ENCODE measurements around the gene PUM2. TPM values are rescaled to one million over a fixed set of nuclear protein-coding genes. Genes with fewer than 3 reads are reported as not detected.

PUM2 gene
- total and polyA plus RNA-seq, 2 of the 13 experiments (the other 11 are each of a cell fraction or from before 2014, with no cell fraction given): 69.6 to 69.8 TPM

GRCh38 chr2:20232837-20233207 is 117.8 kb downstream of the PUM2 start:
- no peaks in the 10 kb centered on the region for H3K79me2 ChIP-seq (ENCODE audit: insufficient read depth, low read length)
- DNase-seq (ENCODE audit: low spot score) (no peak), FAIRE-seq (no peak), ATAC-seq (no peak)
- no peak overlapping the region for H3K9ac ChIP-seq (ENCODE audit: insufficient read depth, low read depth, low read length)
- peaks cover 0 to 5% of the 10 kb centered on the region in 2 experiments; a peak in 4 of 5 replicates for H3K27me3 ChIP-seq (ENCODE audit: control insufficient read depth in 1 of 2, insufficient read depth in 2 of 2, low read length in 2 of 2)
- WGBS (ENCODE audit: low lambda C conversion rate): 70% methylated on average over 5 of the region's 5 CpGs
- no peaks in the 10 kb centered on the region for H4K20me1 ChIP-seq (ENCODE audit: insufficient read depth, low read length)
- H3K36me3 ChIP-seq (replicated peaks in 1 of 2; ENCODE audit: control insufficient read depth in 1 of 2, insufficient read depth in 2 of 2, low read length in 2 of 2): no peaks in the 10 kb centered on the region
- no TSS peak for BruUV-seq (replicated peaks)
- intact Hi-C loops (cut with micrococcal nuclease; ENCODE audit: unreplicated experiment) (no loop called here), in situ Hi-C loops (cut with HindIII; ENCODE audit: extremely low pct_ligation_motif_present, low pct_unique_long_range_greater_than_20kb) (no loop called here)
- H3K9me3 ChIP-seq (ENCODE audit: low read length): no peaks in the 10 kb centered on the region
- H2AFZ ChIP-seq (ENCODE audit: low read length): no peak overlapping the region
- CTCF ChIA-PET (ENCODE audit: low intra/inter-chr PET ratio, low total read pairs): no interaction called here
- no peak overlapping the region for H3K4me3 ChIP-seq (replicated peaks in 1 of 3; ENCODE audit: insufficient read depth in 1 of 3, low read depth in 2 of 3, low read length in 3 of 3)
- H3K27ac ChIP-seq (ENCODE audit: extremely low read length, insufficient read depth, low read length): no peak overlapping the region
- H3K4me2 ChIP-seq (ENCODE audit: low read depth, low read length): no peak overlapping the region
- peaks cover 19% of the 10 kb centered on the region for H3K4me1 ChIP-seq (ENCODE audit: insufficient read depth, low read length)
- POLR2A ChIA-PET: interaction anchor here (1.2 to 1.7 kb wide), 2 partner anchors 10 to 24 kb away, joined by 6 to 7 read pairs; no protein-coding TSS in a partner anchor
- TF ChIP-seq ZZZ3 (CRISPR knock-in tag; IDR thresholded peaks at IDR 0.05; ENCODE audit: borderline replicate concordance) (no peak), PATZ1 (CRISPR knock-in tag; IDR thresholded peaks at IDR 0.05) (no peak), ZIK1 (CRISPR knock-in tag; IDR thresholded peaks at IDR 0.05; ENCODE audit: borderline replicate concordance, low read depth) (no peak), GPBP1L1 (CRISPR knock-in tag; IDR thresholded peaks at IDR 0.05) (no peak), BCLAF1 (IDR thresholded peaks at IDR 0.05) (no peak), ARNTL (CRISPR knock-in tag; IDR thresholded peaks at IDR 0.05) (no peak), ZNF546 (CRISPR knock-in tag; conservative IDR thresholded peaks at IDR 0.05) (no peak), GATAD2A (CRISPR knock-in tag; IDR thresholded peaks at IDR 0.05) (no peak), FLYWCH1 (CRISPR knock-in tag; IDR thresholded peaks at IDR 0.05) (no peak)
